ENCODE data around the gene PRPF19. TPM values are rescaled to one million over a fixed set of nuclear protein-coding genes. Genes with fewer than 3 reads are reported as not detected.

PRPF19 gene
- total RNA-seq, 1 donor from 2014 or later = 36.1 TPM

DNA sequence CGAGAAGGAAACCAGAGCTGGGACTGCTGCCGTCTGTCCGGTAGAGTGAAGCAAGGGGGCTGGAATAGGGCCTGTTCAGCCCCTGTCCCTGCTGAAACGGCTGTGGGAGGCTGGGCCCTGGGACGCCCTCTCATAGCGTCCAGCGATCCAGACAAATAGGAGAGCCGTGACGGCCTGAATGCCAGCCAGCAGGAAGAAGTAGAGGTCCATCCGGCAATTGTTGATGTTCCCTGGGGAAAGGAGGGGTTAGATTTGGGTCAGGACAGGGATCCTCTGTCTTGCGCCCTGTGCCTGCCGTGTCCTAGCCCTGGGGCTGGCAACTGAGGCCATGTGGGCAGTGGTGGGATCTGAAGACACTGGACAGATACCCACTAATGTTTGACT lies 30.8 kb upstream of the PRPF19 start:
- TF ChIP-seq, protein P1, sequence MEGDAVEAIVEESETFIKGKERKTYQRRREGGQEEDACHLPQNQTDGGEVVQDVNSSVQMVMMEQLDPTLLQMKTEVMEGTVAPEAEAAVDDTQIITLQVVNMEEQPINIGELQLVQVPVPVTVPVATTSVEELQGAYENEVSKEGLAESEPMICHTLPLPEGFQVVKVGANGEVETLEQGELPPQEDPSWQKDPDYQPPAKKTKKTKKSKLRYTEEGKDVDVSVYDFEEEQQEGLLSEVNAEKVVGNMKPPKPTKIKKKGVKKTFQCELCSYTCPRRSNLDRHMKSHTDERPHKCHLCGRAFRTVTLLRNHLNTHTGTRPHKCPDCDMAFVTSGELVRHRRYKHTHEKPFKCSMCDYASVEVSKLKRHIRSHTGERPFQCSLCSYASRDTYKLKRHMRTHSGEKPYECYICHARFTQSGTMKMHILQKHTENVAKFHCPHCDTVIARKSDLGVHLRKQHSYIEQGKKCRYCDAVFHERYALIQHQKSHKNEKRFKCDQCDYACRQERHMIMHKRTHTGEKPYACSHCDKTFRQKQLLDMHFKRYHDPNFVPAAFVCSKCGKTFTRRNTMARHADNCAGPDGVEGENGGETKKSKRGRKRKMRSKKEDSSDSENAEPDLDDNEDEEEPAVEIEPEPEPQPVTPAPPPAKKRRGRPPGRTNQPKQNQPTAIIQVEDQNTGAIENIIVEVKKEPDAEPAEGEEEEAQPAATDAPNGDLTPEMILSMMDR (IDR thresholded peaks at IDR 0.05; ENCODE audit: insufficient read depth, low read length, severe bottlenecking) = no peak
- no peak for DNase-seq (ENCODE audit: low read depth)
- no peak for FAIRE-seq
- H3K27me3 ChIP-seq (ENCODE audit: control insufficient read depth, insufficient read depth, low read length) = no peaks in the 10 kb centered on the region
- peaks cover 10% of the 10 kb centered on the region for H3K36me3 ChIP-seq (ENCODE audit: control insufficient read depth, insufficient read depth, low read length)
- no peak overlapping the region for H3K4me3 ChIP-seq (ENCODE audit: low read depth, low read length)

DNA sequence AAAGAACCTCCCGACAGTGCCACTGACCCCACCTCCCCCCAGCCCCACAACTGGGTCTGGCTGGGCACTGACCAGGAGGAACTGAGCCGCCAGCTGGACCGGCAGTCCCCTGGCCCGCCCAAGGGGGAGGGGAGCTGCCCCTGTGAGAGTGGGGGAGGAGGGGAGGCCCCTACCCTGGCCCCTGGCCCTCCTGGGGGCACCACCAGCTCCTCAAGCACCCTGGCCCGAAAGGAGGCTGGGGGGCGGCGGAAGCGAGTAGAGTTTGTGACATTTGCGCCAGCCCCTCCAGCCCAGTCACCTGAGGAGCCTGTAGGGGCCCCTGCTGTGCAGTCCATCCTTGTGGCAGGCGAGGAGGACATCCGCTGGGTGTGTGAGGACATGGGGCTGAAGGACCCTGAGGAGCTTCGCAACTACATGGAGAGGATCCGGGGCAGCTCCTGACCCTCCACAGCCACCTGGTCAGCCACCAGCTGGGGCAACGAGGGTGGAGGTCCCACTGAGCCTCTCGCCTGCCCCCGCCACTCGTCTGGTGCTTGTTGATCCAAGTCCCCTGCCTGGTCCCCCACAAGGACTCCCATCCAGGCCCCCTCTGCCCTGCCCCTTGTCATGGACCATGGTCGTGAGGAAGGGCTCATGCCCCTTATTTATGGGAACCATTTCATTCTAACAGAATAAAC lies 30.2 kb upstream of the PRPF19 start:
- no peaks in the 10 kb centered on the region for H3K27me3 ChIP-seq (ENCODE audit: control insufficient read depth, insufficient read depth, low read length)
- no peak overlapping the region for H3K4me3 ChIP-seq (ENCODE audit: low read depth, low read length)
- TF ChIP-seq, protein P1 (IDR thresholded peaks at IDR 0.05; ENCODE audit: insufficient read depth, low read length, severe bottlenecking) = no peak
- DNase-seq (ENCODE audit: low read depth) (no peak), FAIRE-seq (no peak)
- peaks cover 14% of the 10 kb centered on the region for H3K36me3 ChIP-seq (ENCODE audit: control insufficient read depth, insufficient read depth, low read length)

DNA sequence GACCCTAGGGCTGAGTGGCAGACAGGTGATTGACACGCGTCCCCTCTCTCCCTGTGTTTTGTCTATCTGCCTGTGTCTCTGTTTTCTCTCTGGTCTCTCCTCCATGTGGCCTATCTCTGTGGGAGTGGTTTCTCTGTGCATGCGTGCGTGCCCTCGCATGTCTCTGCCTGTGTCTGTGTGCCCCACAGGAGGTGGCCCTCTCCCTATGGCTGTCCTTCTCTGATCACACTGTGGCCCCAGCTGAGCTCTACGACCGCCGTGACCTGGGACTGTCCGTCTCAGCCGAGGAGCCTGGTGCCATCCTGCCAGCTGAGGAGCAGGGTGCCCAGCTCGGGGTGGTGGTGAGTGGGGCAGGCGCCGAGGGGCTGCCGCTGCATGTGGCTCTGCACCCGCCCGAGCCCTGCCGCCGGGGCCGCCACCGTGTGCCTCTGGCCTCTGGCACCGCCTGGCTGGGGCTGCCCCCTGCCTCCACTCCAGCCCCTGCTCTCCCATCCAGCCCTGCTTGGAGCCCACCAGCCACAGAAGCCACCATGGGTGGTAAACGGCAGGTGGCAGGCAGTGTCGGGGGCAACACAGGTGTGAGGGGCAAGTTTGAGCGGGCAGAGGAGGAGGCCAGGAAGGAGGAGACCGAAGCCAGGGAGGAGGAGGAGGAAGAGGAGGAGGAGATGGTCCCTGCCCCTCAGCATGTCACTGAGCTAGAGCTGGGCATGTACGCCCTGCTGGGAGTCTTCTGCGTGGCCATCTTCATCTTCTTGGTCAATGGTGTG lies 29.5 kb upstream of the PRPF19 start:
- DNase-seq (ENCODE audit: low read depth) (peak; percentile 25), FAIRE-seq (no peak)
- H3K27me3 ChIP-seq (ENCODE audit: control insufficient read depth, insufficient read depth, low read length) = no peaks in the 10 kb centered on the region
- TF ChIP-seq, protein P1 (IDR thresholded peaks at IDR 0.05; ENCODE audit: insufficient read depth, low read length, severe bottlenecking) = no peak
- H3K4me3 ChIP-seq (ENCODE audit: low read depth, low read length) = no peak overlapping the region
- H3K36me3 ChIP-seq (ENCODE audit: control insufficient read depth, insufficient read depth, low read length) = peaks cover 17% of the 10 kb centered on the region

DNA sequence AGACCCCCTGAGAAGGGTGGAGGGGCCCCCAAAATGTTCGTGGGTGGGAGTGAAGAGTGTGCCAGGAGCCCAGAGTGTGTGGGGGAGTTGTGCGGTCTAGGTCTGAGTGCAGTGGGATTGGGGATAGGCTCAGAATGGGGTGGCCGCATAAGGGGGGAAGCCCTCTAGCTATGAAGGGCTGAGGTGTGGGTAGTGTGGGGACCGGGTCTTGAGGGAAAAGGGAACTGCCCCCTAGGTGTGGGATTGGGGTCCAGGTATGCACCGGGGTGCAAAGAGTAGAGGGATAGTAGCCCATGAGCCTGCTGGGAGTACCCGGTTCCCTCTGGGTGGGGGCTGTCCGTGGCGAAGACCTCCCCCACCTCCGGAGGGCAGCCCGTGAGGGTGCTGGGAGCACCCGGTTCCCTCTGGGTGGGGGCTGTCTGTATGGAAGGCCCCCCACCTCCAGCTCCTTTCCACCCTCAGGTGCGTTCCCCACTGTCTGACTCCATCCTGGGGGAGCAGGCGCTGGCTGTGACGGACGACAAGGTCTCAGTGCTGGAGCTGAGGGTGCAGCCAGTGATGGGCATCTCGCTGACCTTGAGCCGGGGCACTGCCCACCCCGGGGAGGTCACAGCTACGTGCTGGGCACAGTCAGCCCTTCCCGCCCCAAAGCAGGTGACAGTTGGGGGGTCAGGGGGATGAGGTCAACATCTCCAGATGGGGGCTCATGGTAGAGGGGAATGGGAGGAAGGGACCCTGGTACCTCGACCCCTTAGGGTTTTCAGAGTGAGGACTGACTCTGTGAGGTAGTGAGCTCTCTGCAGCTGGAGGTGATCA lies 28.6 kb upstream of the PRPF19 start:
- no peak overlapping the region for H3K4me3 ChIP-seq (ENCODE audit: low read depth, low read length)
- peaks cover 21% of the 10 kb centered on the region for H3K36me3 ChIP-seq (ENCODE audit: control insufficient read depth, insufficient read depth, low read length)
- FAIRE-seq (no peak), DNase-seq (ENCODE audit: low read depth) (no peak)
- H3K27me3 ChIP-seq (ENCODE audit: control insufficient read depth, insufficient read depth, low read length) = no peaks in the 10 kb centered on the region
- TF ChIP-seq, protein P1 (IDR thresholded peaks at IDR 0.05; ENCODE audit: insufficient read depth, low read length, severe bottlenecking) = no peak

DNA sequence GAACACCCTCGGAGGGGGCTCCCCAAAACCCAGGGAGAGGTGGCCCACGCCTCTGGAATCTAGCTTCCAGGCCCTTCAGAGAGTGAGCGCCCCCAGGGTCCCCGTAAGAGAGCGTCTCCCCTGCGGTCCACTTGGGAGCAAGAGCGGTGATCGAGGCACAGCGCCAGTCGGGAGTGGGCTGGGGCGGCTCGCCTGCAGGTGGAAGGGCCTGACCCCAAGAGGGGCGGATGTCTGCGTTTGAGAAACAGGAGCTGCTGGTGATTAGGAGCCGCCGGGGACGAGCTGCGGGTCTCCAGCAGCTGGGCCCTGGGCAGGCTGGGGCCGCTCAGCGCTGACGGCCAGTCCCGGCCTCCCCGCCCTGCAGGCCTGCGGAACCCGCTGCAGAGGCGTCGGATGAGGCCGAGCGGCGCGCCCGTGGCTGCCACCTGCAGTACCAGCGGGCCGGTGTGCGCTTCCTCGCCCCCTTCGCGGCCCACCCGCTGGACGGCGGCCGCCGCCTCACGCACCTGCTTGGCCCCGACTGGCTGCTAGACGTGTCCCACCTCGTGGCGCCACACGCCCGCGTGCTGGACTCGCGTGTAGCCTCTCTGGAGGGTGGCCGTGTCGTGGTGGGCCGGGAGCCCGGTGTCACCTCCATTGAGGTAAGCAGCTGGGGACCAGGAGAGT lies 27.9 kb upstream of the PRPF19 start:
- H3K36me3 ChIP-seq (ENCODE audit: control insufficient read depth, insufficient read depth, low read length) = peaks cover 21% of the 10 kb centered on the region
- H3K27me3 ChIP-seq (ENCODE audit: control insufficient read depth, insufficient read depth, low read length) = no peaks in the 10 kb centered on the region
- TF ChIP-seq, protein P1 (IDR thresholded peaks at IDR 0.05; ENCODE audit: insufficient read depth, low read length, severe bottlenecking) = no peak
- H3K4me3 ChIP-seq (ENCODE audit: low read depth, low read length) = no peak overlapping the region
- no peak for FAIRE-seq
- DNase-seq (ENCODE audit: low read depth) = no peak

Data from bronchial epithelial cell (primary cell).